ENCODE measurements around the gene HOXD3. TPM values are rescaled to one million over a fixed set of nuclear protein-coding genes. Genes with fewer than 3 reads are reported as not detected.

HOXD3 gene
- total RNA-seq, 1 experiment from 2014 or later, result not detected

GRCh38 chr2:176206136-176206535 lies 49.0 kb downstream of the HOXD3 start:
- Mint-ChIP-seq H3K27ac (no peak overlapping the region), H3K36me3 (ENCODE audit: insufficient read depth in 1 of 3, low read depth in 3 of 3) (no peaks in the 10 kb centered on the region), H3K4me1 (no peaks in the 10 kb centered on the region), H3K9me3 (no peaks in the 10 kb centered on the region), H3K27me3 (ENCODE audit: low read depth) (peaks cover 33% of the 10 kb centered on the region), H3K4me3 (no peak overlapping the region)
- Histone ChIP-seq H3K23ac (ENCODE audit: insufficient read length, low read depth, low read length) (no peak overlapping the region), H3K27me3 (ENCODE audit: insufficient read depth, low read length) (no peaks in the 10 kb centered on the region), H3K14ac (ENCODE audit: insufficient read depth, low read length) (no peak overlapping the region), H3K9me3 (ENCODE audit: control insufficient read depth, low read depth, low read length) (no peaks in the 10 kb centered on the region), H3T11ph (ENCODE audit: low read length) (no peak overlapping the region), H2BK20ac (ENCODE audit: low read depth, low read length, poor library complexity, severe bottlenecking) (no peak overlapping the region), H3K27ac (ENCODE audit: insufficient read length, low read depth, low read length) (no peak overlapping the region), H3K9ac (ENCODE audit: extremely low read depth, insufficient read length, low read length) (no peak overlapping the region), H3K4me2 (ENCODE audit: insufficient read depth, insufficient read length, low read length) (no peak overlapping the region), H4K5ac (ENCODE audit: insufficient read length, low read depth, low read length) (no peak overlapping the region), H3K79me1 (ENCODE audit: insufficient read depth, low read depth, low read length, poor library complexity, severe bottlenecking) (no peaks in the 10 kb centered on the region), H2AFZ (ENCODE audit: low read length) (no peak overlapping the region), H2AK5ac (ENCODE audit: insufficient read length, low read length) (no peak overlapping the region), H2BK15ac (ENCODE audit: low read depth, low read length) (no peak overlapping the region), H3K18ac (ENCODE audit: insufficient read length, low read depth, low read length) (no peak overlapping the region), H4K8ac (replicated peaks; ENCODE audit: insufficient read length, low read depth, low read length) (no peak overlapping the region), H3K79me2 (ENCODE audit: insufficient read depth, low read length) (no peaks in the 10 kb centered on the region), H3K4ac (ENCODE audit: low read depth, low read length) (no peak overlapping the region), H3K4me1 (ENCODE audit: insufficient read depth, low read length) (no peaks in the 10 kb centered on the region), H3K56ac (ENCODE audit: insufficient read length, low read depth, low read length) (no peak overlapping the region), H3K23me2 (ENCODE audit: insufficient read length, low read depth, low read length, poor library complexity, severe bottlenecking) (peaks cover under 1% of the 10 kb centered on the region), H4K91ac (ENCODE audit: insufficient read length, low read depth, low read length) (no peak overlapping the region), H2BK120ac (ENCODE audit: low read depth, low read length, poor library complexity, severe bottlenecking) (no peak overlapping the region), H4K20me1 (ENCODE audit: control insufficient read depth, insufficient read depth, insufficient read length) (no peaks in the 10 kb centered on the region), H2BK12ac (ENCODE audit: insufficient read length, low read depth, low read length) (no peak overlapping the region), H2BK5ac (ENCODE audit: insufficient read length, low read length) (no peak overlapping the region)
- no peak for DNase-seq
- WGBS (ENCODE audit: extremely low coverage, insufficient read length, low lambda C conversion rate), result no CpG with 5 or more reads among the region's 2 CpGs
- TF ChIP-seq, protein P1, sequence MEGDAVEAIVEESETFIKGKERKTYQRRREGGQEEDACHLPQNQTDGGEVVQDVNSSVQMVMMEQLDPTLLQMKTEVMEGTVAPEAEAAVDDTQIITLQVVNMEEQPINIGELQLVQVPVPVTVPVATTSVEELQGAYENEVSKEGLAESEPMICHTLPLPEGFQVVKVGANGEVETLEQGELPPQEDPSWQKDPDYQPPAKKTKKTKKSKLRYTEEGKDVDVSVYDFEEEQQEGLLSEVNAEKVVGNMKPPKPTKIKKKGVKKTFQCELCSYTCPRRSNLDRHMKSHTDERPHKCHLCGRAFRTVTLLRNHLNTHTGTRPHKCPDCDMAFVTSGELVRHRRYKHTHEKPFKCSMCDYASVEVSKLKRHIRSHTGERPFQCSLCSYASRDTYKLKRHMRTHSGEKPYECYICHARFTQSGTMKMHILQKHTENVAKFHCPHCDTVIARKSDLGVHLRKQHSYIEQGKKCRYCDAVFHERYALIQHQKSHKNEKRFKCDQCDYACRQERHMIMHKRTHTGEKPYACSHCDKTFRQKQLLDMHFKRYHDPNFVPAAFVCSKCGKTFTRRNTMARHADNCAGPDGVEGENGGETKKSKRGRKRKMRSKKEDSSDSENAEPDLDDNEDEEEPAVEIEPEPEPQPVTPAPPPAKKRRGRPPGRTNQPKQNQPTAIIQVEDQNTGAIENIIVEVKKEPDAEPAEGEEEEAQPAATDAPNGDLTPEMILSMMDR (conservative IDR thresholded peaks at IDR 0.05), result no peak

Data from H9 (cell line).